ENCODE results near the gene CAPN14.
A peak's percentile ranks its signal among the peaks of the same experiment; 100 is the strongest.

CAPN14 gene

DNA sequence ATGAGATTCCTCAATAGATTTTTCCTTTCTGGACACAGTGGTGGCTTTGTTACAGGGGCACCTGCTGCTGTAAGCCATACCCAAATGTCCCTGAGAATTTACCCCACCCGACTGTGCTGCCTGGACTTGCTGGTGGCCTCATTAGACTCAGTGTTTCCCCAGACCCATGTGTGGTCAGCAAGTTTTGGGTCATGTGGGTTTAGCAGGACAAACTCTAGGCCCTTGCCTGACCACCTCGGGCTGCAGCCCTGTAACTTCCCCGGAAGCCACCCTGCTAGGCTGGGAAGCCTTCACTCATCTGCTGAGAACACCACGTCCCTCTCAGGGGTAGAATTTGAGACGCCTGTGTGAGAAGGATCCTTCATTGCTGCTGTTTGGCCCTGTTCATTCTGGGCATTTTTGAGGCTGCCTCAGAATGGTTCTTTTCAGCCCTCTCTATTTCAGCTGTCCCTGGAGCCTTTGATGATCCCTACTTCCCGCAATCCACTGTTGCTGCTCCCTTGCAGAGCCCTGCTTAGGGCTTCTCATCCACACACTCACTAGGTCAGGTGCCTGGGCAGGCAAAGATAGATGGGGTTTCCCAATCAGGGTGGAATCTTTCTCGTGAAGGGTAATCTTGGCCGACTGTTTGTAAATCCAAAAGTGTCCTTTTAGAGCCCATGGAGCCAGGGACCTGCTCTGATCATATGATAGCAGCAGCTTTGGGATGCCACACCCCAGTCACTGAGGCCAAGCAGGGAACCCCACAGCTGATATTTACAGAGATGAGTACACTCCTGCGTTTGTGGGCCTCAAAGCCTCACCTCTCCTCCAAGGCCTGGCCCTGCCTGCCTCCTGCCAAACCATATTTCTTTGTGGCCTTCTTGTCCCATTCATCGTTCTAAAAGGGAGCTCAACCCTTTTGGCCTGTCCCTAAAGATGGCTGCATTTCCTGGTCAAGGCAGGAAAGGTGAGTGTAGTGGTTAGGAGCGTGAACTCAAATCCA is 23.4 kb upstream of the CAPN14 start:
- ATAC-seq: no peak
- no peak for TF ChIP-seq PPARA (CRISPR knock-in tag; IDR thresholded peaks at IDR 0.05; ENCODE audit: borderline replicate concordance)
- no peak for TF ChIP-seq ZC3H10 (CRISPR knock-in tag; IDR thresholded peaks at IDR 0.05)
- TF ChIP-seq TSHZ2 (CRISPR knock-in tag; IDR thresholded peaks at IDR 0.05): no peak
- no peak for TF ChIP-seq TCF4 (CRISPR knock-in tag; IDR thresholded peaks at IDR 0.05; ENCODE audit: borderline replicate concordance)
- no peak for TF ChIP-seq TOX (CRISPR knock-in tag; IDR thresholded peaks at IDR 0.05; ENCODE audit: borderline replicate concordance)
- TF ChIP-seq GLIS3 (CRISPR knock-in tag; IDR thresholded peaks at IDR 0.05): no peak
- TF ChIP-seq, protein P1, sequence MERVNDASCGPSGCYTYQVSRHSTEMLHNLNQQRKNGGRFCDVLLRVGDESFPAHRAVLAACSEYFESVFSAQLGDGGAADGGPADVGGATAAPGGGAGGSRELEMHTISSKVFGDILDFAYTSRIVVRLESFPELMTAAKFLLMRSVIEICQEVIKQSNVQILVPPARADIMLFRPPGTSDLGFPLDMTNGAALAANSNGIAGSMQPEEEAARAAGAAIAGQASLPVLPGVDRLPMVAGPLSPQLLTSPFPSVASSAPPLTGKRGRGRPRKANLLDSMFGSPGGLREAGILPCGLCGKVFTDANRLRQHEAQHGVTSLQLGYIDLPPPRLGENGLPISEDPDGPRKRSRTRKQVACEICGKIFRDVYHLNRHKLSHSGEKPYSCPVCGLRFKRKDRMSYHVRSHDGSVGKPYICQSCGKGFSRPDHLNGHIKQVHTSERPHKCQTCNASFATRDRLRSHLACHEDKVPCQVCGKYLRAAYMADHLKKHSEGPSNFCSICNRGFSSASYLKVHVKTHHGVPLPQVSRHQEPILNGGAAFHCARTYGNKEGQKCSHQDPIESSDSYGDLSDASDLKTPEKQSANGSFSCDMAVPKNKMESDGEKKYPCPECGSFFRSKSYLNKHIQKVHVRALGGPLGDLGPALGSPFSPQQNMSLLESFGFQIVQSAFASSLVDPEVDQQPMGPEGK (CRISPR knock-in tag; IDR thresholded peaks at IDR 0.05; ENCODE audit: borderline replicate concordance): no peak
- no peak for TF ChIP-seq ZNF70 (CRISPR knock-in tag; IDR thresholded peaks at IDR 0.05)
- TF ChIP-seq ZFP30 (CRISPR knock-in tag; IDR thresholded peaks at IDR 0.05): no peak

DNA sequence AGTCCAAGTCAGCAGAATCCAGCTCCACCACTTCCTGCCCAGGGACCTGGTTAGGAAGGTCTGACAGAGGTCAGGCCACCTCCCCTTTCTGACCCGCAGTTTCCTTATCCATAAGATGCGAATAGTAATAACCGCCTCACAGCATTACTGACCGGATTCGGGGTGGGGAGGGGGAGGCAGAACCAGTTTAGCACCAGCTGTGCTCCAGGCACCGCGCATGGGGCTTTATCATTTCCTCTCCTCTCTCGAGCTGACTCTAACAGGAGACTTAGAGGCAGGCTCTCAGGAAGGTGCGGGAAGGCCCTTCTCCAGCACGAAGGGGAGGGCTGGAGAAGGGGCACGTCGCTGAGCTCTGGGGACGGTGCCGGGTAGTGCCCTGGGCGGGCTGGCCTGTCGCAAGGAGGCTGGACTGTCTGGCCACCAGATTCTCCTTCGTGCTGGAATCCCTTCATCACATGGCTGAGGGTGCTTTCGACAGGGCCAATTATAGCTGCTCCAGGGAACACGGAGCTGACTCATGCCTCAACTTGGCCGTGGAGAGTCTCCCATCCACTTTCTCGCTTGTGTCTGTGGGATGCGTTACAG is 22.4 kb upstream of the CAPN14 start:
- ATAC-seq: peak; percentile 45

DNA sequence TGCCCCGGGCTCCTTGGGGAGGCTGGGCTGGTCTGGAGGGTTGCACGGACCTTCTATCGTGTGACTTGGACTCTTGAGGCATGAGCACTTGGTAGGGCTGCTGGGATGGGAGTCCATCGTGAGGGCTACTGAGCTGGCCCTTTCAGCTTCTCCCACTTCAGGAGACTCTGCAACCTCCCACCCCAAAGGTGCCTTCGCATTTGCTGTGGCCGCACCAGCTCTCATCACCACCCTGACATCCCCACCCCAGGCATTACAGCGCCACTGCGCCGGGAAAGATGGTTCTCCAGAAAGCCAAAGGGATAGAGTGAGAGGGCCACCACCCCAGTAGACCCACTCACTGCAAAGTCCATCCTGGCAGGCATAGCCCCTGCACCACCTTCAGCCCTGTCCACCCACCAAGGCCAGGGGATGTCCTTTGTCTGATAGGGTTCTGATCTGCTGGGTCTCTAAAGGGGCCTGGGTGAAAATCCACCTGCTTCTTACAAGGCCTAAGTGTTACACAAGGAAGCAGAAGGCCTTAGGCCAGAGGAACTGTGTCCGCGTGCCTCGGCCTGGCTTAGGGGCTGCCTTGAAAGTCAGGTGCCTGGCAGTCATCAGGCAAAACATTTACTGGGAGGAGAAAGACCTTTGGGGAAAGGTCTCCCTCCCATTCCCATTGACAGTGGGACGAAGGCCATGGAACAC is 21.7 kb upstream of the CAPN14 start:
- ATAC-seq: no peak
- TF ChIP-seq ESRRG (CRISPR knock-in tag; IDR thresholded peaks at IDR 0.05) (no peak), ZNF8 (CRISPR knock-in tag; IDR thresholded peaks at IDR 0.05) (no peak), ZFP3 (CRISPR knock-in tag; IDR thresholded peaks at IDR 0.05) (no peak), RARB (CRISPR knock-in tag; IDR thresholded peaks at IDR 0.05) (no peak), ZNF70 (CRISPR knock-in tag; IDR thresholded peaks at IDR 0.05) (no peak), TSHZ2 (CRISPR knock-in tag; IDR thresholded peaks at IDR 0.05) (no peak), ZFP30 (CRISPR knock-in tag; IDR thresholded peaks at IDR 0.05) (no peak), OSR1 (CRISPR knock-in tag; IDR thresholded peaks at IDR 0.05) (no peak)
- TF ChIP-seq, protein P2, sequence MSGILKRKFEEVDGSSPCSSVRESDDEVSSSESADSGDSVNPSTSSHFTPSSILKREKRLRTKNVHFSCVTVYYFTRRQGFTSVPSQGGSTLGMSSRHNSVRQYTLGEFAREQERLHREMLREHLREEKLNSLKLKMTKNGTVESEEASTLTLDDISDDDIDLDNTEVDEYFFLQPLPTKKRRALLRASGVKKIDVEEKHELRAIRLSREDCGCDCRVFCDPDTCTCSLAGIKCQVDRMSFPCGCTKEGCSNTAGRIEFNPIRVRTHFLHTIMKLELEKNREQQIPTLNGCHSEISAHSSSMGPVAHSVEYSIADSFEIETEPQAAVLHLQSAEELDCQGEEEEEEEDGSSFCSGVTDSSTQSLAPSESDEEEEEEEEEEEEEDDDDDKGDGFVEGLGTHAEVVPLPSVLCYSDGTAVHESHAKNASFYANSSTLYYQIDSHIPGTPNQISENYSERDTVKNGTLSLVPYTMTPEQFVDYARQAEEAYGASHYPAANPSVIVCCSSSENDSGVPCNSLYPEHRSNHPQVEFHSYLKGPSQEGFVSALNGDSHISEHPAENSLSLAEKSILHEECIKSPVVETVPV (CRISPR knock-in tag; IDR thresholded peaks at IDR 0.05): no peak
- TF ChIP-seq, protein P1 (CRISPR knock-in tag; IDR thresholded peaks at IDR 0.05; ENCODE audit: borderline replicate concordance): no peak
- TF ChIP-seq, protein P3, sequence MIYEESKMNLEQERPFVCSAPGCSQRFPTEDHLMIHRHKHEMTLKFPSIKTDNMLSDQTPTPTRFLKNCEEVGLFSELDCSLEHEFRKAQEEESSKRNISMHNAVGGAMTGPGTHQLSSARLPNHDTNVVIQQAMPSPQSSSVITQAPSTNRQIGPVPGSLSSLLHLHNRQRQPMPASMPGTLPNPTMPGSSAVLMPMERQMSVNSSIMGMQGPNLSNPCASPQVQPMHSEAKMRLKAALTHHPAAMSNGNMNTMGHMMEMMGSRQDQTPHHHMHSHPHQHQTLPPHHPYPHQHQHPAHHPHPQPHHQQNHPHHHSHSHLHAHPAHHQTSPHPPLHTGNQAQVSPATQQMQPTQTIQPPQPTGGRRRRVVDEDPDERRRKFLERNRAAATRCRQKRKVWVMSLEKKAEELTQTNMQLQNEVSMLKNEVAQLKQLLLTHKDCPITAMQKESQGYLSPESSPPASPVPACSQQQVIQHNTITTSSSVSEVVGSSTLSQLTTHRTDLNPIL (CRISPR knock-in tag; IDR thresholded peaks at IDR 0.05; ENCODE audit: low read depth): no peak

More for the DNA sequence above, 22.4 kb upstream of the CAPN14 start:
- TF ChIP-seq TOX (CRISPR knock-in tag; IDR thresholded peaks at IDR 0.05; ENCODE audit: borderline replicate concordance) (no peak), PPARA (CRISPR knock-in tag; IDR thresholded peaks at IDR 0.05; ENCODE audit: borderline replicate concordance) (no peak), OSR1 (CRISPR knock-in tag; IDR thresholded peaks at IDR 0.05) (no peak), ZFP3 (CRISPR knock-in tag; IDR thresholded peaks at IDR 0.05) (no peak), ARNTL (CRISPR knock-in tag; IDR thresholded peaks at IDR 0.05; ENCODE audit: borderline replicate concordance, low read depth) (no peak), ESRRG (CRISPR knock-in tag; IDR thresholded peaks at IDR 0.05) (no peak), ZNF8 (CRISPR knock-in tag; IDR thresholded peaks at IDR 0.05) (no peak), ISL1 (CRISPR knock-in tag; IDR thresholded peaks at IDR 0.05) (no peak), BACH2 (CRISPR knock-in tag; IDR thresholded peaks at IDR 0.05; ENCODE audit: borderline replicate concordance) (no peak), ZC3H10 (CRISPR knock-in tag; IDR thresholded peaks at IDR 0.05) (no peak), SNAI2 (CRISPR knock-in tag; IDR thresholded peaks at IDR 0.05) (no peak), ZNF70 (CRISPR knock-in tag; IDR thresholded peaks at IDR 0.05) (no peak)
- TF ChIP-seq, protein P4, sequence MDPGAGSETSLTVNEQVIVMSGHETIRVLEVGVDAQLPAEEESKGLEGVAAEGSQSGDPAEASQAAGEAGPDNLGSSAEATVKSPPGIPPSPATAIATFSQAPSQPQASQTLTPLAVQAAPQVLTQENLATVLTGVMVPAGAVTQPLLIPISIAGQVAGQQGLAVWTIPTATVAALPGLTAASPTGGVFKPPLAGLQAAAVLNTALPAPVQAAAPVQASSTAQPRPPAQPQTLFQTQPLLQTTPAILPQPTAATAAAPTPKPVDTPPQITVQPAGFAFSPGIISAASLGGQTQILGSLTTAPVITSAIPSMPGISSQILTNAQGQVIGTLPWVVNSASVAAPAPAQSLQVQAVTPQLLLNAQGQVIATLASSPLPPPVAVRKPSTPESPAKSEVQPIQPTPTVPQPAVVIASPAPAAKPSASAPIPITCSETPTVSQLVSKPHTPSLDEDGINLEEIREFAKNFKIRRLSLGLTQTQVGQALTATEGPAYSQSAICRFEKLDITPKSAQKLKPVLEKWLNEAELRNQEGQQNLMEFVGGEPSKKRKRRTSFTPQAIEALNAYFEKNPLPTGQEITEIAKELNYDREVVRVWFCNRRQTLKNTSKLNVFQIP (CRISPR knock-in tag; IDR thresholded peaks at IDR 0.05; ENCODE audit: borderline replicate concordance, low read depth): no peak; the same call in 1 of the 2 replicates
